ENCODE data around the gene NRXN2. TPM values are rescaled to one million over a fixed set of nuclear protein-coding genes. Genes with fewer than 3 reads are reported as not detected.

Gene NRXN2
- total RNA-seq, 1 donor from 2014 or later, result 0.72 TPM

- Histone ChIP-seq H3K36me3 (no peaks in the 10 kb centered on the region), H3K4me3 (no peak overlapping the region), H3K27me3 (no peaks in the 10 kb centered on the region), H3K4me1 (no peaks in the 10 kb centered on the region), H3K9me3 (no peaks in the 10 kb centered on the region), H3K27ac (no peak overlapping the region)
- ATAC-seq (no peak), DNase-seq (peak; percentile 5)
- TF ChIP-seq CTCF (IDR thresholded peaks at IDR 0.05), result no peak
- intact Hi-C loops (cut with DNase I), result no loop called here
These were observed 152.7 kb downstream of the NRXN2 start for GRCh38 chr11:64570341-64570740.

- H3K9me3 ChIP-seq, result no peaks in the 10 kb centered on the region
- H3K36me3 ChIP-seq, result no peaks in the 10 kb centered on the region
- intact Hi-C loops (cut with DNase I), result no loop called here
- no peak for ATAC-seq
- H3K27ac ChIP-seq, result no peak overlapping the region
- no peaks in the 10 kb centered on the region for H3K27me3 ChIP-seq
- H3K4me3 ChIP-seq, result no peak overlapping the region
- no peak for TF ChIP-seq CTCF (IDR thresholded peaks at IDR 0.05)
- H3K4me1 ChIP-seq, result no peaks in the 10 kb centered on the region
- peak; percentile 40 for DNase-seq
These were observed 153.6 kb downstream of the NRXN2 start for GRCh38 chr11:64569300-64569970.

GRCh38 chr11:64568584-64569140, 154.3 kb downstream of the NRXN2 start:
- H3K9me3 ChIP-seq, result no peaks in the 10 kb centered on the region
- no peaks in the 10 kb centered on the region for H3K4me1 ChIP-seq
- TF ChIP-seq CTCF (IDR thresholded peaks at IDR 0.05), result no peak
- ATAC-seq (no peak), DNase-seq (peak; percentile 51)
- no peaks in the 10 kb centered on the region for H3K27me3 ChIP-seq
- intact Hi-C loops (cut with DNase I), result no loop called here
- H3K4me3 ChIP-seq, result no peak overlapping the region
- H3K27ac ChIP-seq, result no peak overlapping the region
- no peaks in the 10 kb centered on the region for H3K36me3 ChIP-seq

- Histone ChIP-seq H3K4me3 (no peak overlapping the region), H3K27me3 (no peaks in the 10 kb centered on the region), H3K36me3 (no peaks in the 10 kb centered on the region), H3K27ac (no peak overlapping the region), H3K9me3 (no peaks in the 10 kb centered on the region), H3K4me1 (no peaks in the 10 kb centered on the region)
- TF ChIP-seq CTCF (IDR thresholded peaks at IDR 0.05), result no peak
- intact Hi-C loops (cut with DNase I), result no loop called here
- DNase-seq (peak; percentile 63), ATAC-seq (peak; percentile 11)
These were observed 154.9 kb downstream of the NRXN2 start for GRCh38 chr11:64568041-64568571.

- TF ChIP-seq CTCF (IDR thresholded peaks at IDR 0.05), result no peak
- Histone ChIP-seq H3K4me3 (no peak overlapping the region), H3K27ac (no peak overlapping the region), H3K4me1 (no peaks in the 10 kb centered on the region), H3K36me3 (no peaks in the 10 kb centered on the region), H3K9me3 (no peaks in the 10 kb centered on the region), H3K27me3 (no peaks in the 10 kb centered on the region)
- intact Hi-C loops (cut with DNase I), result no loop called here
- DNase-seq (peak; percentile 61), ATAC-seq (no peak)
These were observed 155.8 kb downstream of the NRXN2 start for GRCh38 chr11:64566915-64567891.
